OCI-LY1 (cell line): ENCODE results near the gene CCDC92.

Experiments used
- EZH2 ChIP-seq: fragments of 200-600 bp; sonication (generic), shearing (Covaris generic); IDR thresholded peaks from 2 replicates; pipeline ENCODE4 v1.8.0; 2017; ENCODE audit warnings: borderline replicate concordance, mixed run types, mild to moderate bottlenecking, antibody characterized with exemption, low read length, moderate library complexity, mixed read lengths
- TF ChIP-seq, protein P1 (sequence below): fragments of 200-600 bp; sonication (generic), shearing (Covaris generic); IDR thresholded peaks from 2 replicates; pipeline ENCODE4 v1.5.1; 2017; ENCODE audit warnings: mild to moderate bottlenecking, antibody characterized with exemption, low read length, moderate library complexity, mixed read lengths

DNA sequence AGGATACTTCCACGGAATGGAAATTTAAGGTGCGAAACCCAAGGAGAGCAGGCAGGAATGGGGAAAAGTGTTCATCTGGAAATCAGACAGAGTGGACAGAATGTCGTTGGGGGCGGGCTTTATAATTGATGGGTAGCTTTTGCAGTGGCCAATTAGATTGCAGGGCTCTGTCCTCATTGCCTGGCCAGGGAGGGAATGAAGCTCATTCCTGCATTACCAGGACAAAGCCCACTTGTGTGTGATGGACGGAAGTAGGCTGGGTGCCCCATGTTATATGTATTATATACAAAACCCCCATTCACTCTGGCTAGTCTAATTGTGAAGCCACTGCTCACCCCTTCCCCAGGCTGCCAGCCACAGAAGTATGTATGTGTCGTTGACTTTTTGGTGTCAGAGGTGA lies 23.9 kb upstream of the CCDC92 start:
- TF ChIP-seq, protein P1, sequence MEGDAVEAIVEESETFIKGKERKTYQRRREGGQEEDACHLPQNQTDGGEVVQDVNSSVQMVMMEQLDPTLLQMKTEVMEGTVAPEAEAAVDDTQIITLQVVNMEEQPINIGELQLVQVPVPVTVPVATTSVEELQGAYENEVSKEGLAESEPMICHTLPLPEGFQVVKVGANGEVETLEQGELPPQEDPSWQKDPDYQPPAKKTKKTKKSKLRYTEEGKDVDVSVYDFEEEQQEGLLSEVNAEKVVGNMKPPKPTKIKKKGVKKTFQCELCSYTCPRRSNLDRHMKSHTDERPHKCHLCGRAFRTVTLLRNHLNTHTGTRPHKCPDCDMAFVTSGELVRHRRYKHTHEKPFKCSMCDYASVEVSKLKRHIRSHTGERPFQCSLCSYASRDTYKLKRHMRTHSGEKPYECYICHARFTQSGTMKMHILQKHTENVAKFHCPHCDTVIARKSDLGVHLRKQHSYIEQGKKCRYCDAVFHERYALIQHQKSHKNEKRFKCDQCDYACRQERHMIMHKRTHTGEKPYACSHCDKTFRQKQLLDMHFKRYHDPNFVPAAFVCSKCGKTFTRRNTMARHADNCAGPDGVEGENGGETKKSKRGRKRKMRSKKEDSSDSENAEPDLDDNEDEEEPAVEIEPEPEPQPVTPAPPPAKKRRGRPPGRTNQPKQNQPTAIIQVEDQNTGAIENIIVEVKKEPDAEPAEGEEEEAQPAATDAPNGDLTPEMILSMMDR = no peak
- TF ChIP-seq EZH2 = no peak
